Measurements from ENCODE around the gene OSBP2.
"Not testable (repeated sequence)": the region's sequence is repeated elsewhere in the genome, so short reads cannot be mapped to it uniquely, and the experiment has no call there.

Gene OSBP2

DNA sequence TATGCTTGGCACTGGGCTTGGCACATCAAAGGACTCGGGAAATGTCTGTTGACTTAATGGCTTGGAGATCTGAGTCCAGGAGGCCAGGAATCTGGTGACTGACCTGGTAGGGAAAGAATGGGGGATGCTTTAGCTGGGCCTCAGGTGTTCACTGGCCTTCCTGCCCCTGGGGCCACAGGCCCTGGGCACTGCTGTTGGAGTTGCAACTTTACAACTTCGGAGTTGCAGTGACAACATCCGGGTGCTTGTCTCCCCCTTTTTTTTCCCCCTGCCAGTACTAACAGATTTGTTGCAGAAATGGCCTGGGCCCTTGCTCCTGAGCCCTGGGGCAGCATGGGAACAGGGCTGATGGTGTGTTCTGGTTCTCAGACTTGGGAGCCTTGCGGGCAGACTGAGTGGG lies 23.8 kb downstream of the OSBP2 start:
- H3K36me3 Mint-ChIP-seq, result no peaks in the 10 kb centered on the region
- peaks cover 2% of the 10 kb centered on the region for H3K4me1 Mint-ChIP-seq
- H3K4me3 Mint-ChIP-seq, result no peak overlapping the region

DNA sequence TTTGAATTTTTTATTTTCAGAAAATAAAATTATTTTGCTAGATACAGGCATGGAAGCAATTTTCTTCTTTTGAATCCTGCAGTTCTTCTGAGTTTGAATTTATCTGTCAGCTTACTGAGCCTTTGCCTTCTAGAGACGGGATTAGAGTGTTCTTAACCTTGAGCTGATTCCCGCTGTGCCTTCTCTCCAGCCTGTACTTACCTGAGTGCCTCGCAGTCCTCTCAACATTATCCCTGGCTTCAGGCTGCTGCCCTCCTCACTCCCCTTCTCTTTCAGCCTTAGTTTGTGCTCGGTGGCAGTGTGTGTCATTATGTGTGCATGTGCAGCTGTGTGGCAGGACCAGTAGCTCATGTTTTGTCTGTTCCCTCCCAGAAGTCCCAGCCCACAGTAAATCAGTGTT lies 24.3 kb downstream of the OSBP2 start:
- no peak for ATAC-seq (ENCODE audit: low read depth)
- no peak for DNase-seq (ENCODE audit: low spot score in 2 of 2)
- H3K9me3 Mint-ChIP-seq, result no peaks in the 10 kb centered on the region
- H3K4me1 Mint-ChIP-seq, result peaks cover 2% of the 10 kb centered on the region
- H3K27me3 Mint-ChIP-seq, result peaks cover 2% of the 10 kb centered on the region
- H3K36me3 Mint-ChIP-seq, result no peaks in the 10 kb centered on the region
- H3K27ac Mint-ChIP-seq, result no peak overlapping the region
- H3K4me3 Mint-ChIP-seq, result no peak overlapping the region

More for the DNA sequence above, 23.8 kb downstream of the OSBP2 start:
- peaks cover 2% of the 10 kb centered on the region for H3K27me3 Mint-ChIP-seq
- ATAC-seq (ENCODE audit: low read depth), result no peak
- no peak overlapping the region for H3K27ac Mint-ChIP-seq
- DNase-seq (ENCODE audit: low spot score in 2 of 2), result no peak
- H3K9me3 Mint-ChIP-seq, result no peaks in the 10 kb centered on the region

DNA sequence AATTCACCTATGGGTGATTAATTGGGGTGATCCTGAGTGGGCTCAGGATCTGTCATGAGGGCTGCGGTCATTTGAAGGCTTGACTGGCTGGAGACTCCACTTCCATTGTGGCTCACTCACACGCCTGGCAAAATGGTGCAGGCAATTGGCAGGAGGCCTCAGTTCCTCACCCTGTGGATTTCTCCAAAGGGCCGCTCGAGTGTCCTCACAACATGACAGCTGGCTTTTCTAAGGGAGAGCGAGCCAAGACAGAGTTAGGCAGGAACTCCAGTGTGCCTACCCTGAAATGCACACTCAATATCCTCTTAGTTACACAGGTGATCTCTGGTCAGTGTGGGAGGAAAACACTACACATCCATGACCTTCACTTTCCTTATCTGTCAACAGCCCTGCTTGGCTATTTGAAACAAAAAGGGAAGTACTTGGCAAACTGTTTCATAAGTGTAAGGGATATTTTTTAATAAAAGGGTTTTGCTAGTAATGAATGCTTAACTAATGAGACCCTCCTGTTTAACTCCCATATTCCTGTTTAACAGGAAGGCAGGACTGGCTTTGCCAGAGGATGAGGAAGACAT lies 25.7 kb downstream of the OSBP2 start:
- H3K27ac Mint-ChIP-seq, result no peak overlapping the region
- H3K4me3 Mint-ChIP-seq, result no peak overlapping the region
- no peak for ATAC-seq (ENCODE audit: low read depth)

DNA sequence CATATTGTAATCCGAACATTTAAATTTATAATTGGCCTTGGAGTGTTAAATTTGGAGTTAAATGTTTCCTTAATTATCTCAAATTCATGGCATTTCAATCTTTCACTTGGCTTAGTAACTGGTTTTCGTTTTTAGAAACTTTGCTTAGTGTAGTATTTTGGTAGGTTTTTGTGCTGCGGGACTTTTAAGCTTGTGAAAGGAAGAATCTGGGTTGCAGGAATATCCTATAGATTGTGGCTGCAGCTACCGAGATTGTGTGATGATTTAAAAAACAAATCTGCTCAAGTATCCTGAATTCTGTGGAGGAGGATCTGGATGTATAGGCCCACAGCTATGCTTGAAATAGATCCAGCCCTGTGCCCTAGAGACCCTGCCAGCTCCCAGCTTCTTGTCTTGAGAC lies 27.1 kb downstream of the OSBP2 start:
- H3K9me3 Mint-ChIP-seq, result no peaks in the 10 kb centered on the region
- H3K27me3 Mint-ChIP-seq, result peaks cover 4% of the 10 kb centered on the region
- peaks cover 2% of the 10 kb centered on the region for H3K36me3 Mint-ChIP-seq
- no peak overlapping the region for H3K4me3 Mint-ChIP-seq
- no peak for DNase-seq (ENCODE audit: low spot score in 2 of 2)
- H3K4me1 Mint-ChIP-seq, result peaks cover 2% of the 10 kb centered on the region
- H3K27ac Mint-ChIP-seq, result no peak overlapping the region
- ATAC-seq (ENCODE audit: low read depth), result no peak

More for the DNA sequence above, 25.7 kb downstream of the OSBP2 start:
- H3K9me3 Mint-ChIP-seq, result no peaks in the 10 kb centered on the region
- no peak for DNase-seq (ENCODE audit: low spot score in 2 of 2)
- no peaks in the 10 kb centered on the region for H3K27me3 Mint-ChIP-seq
- H3K4me1 Mint-ChIP-seq, result peaks cover 2% of the 10 kb centered on the region
- H3K36me3 Mint-ChIP-seq, result no peaks in the 10 kb centered on the region

DNA sequence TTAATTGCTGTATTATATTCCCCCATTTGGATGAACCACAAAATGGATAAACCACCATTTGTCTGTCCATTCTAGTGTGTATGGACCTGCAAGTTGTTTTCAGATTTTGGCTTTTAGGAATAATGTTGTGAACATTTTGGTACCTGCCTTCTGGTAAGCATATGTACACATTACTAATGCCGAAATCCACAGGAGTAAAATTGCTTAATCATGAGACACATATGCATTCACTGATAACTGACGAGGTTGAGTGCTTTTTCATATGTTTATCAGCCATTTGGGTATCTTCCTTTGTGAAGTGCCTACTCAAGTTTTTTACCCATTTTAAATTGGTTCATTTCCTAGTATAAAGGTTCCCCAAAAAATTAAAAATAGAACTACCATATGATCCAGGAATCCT lies 34.2 kb downstream of the OSBP2 start:
- ATAC-seq (ENCODE audit: low read depth) (no peak), DNase-seq (ENCODE audit: low spot score in 2 of 2) (no peak)
- Mint-ChIP-seq H3K4me3 (no peak overlapping the region), H3K4me1 (peaks cover 5% of the 10 kb centered on the region), H3K27me3 (peaks cover 4% of the 10 kb centered on the region), H3K36me3 (peaks cover 2% of the 10 kb centered on the region), H3K9me3 (no peaks in the 10 kb centered on the region), H3K27ac (no peak overlapping the region)

DNA sequence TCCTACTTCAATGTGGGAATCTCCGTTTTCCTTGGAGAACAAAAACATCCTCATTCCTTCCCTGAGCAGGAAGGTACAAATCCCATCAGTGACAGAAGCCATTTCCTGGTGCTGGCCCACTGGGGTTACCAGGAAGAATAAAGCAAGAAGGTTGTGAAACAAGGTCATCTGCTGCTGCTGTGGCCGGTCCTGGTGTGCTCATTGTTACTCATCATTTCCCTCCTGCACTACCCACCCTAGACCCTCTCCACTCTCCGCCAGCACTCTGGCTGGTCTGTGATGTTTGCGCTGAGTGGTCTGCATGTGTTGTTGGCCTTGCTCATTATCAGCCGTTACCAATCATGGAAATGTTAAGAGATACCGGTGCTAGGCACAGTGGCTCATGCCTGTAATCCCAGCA lies 37.0 kb downstream of the OSBP2 start:
- Mint-ChIP-seq H3K27ac (no peak overlapping the region), H3K9me3 (peaks cover 1% of the 10 kb centered on the region), H3K27me3 (no peaks in the 10 kb centered on the region), H3K4me1 (peaks cover 5% of the 10 kb centered on the region), H3K36me3 (peaks cover 2% of the 10 kb centered on the region), H3K4me3 (no peak overlapping the region)
- no peak for ATAC-seq (ENCODE audit: low read depth)
- no peak for DNase-seq (ENCODE audit: low spot score in 2 of 2)

DNA sequence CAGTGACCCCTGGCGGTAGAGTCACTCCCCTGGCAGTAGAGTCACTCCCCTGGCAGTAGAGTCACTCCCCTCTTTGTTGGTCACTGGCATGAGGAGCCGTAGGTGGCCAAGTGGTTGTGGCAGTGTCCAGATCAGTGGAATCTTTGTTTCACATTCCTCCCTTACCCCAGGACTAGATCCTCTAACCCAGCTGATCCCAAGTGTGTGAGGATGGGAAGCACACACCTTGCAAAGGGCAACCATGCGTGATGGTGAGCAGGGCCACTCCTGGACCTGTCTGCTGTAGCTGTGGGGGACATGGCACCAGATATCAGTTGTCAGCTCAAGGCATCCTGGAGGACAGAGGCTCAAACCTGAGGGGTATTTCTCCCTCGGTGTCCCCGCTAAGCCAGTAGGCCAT lies 37.8 kb downstream of the OSBP2 start:
- peaks cover 5% of the 10 kb centered on the region for H3K4me1 Mint-ChIP-seq
- peaks cover 1% of the 10 kb centered on the region for H3K9me3 Mint-ChIP-seq
- no peaks in the 10 kb centered on the region for H3K27me3 Mint-ChIP-seq

DNA sequence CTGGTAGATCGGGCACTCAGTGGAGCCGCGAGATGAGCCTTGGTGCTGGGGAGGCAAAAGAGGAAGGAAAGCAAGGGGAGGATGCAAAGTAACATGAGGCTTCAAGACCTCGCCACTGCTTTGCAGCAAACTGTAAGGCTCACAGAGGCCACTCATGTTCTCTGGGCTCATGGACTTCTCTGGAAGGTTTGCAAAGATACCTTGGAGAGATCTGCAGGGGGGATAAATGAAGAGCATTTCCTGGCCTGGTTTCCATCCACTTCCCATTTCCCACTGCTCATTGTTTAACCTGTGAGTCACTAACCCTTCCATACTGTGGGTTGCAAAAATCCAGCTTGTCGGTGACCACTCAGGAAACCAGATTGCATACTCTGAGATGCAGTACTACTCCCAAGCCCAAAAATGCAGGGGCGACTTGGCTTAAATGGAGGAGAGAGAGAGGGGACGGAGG lies 38.5 kb downstream of the OSBP2 start:
- no peak overlapping the region for H3K27ac Mint-ChIP-seq
- H3K9me3 Mint-ChIP-seq, result peaks cover 1% of the 10 kb centered on the region
- H3K36me3 Mint-ChIP-seq, result peaks cover 2% of the 10 kb centered on the region
- no peak for ATAC-seq (ENCODE audit: low read depth)
- no peak overlapping the region for H3K4me3 Mint-ChIP-seq
- peaks cover 5% of the 10 kb centered on the region for H3K4me1 Mint-ChIP-seq
- peaks cover 1% of the 10 kb centered on the region for H3K27me3 Mint-ChIP-seq
- DNase-seq (ENCODE audit: low spot score in 2 of 2), result no peak

More for the DNA sequence above, 37.8 kb downstream of the OSBP2 start:
- DNase-seq (ENCODE audit: low spot score in 2 of 2) (no peak), ATAC-seq (ENCODE audit: low read depth) (no peak)
- peaks cover 2% of the 10 kb centered on the region for H3K36me3 Mint-ChIP-seq
- H3K27ac Mint-ChIP-seq, result no peak overlapping the region
- H3K4me3 Mint-ChIP-seq, result no peak overlapping the region

DNA sequence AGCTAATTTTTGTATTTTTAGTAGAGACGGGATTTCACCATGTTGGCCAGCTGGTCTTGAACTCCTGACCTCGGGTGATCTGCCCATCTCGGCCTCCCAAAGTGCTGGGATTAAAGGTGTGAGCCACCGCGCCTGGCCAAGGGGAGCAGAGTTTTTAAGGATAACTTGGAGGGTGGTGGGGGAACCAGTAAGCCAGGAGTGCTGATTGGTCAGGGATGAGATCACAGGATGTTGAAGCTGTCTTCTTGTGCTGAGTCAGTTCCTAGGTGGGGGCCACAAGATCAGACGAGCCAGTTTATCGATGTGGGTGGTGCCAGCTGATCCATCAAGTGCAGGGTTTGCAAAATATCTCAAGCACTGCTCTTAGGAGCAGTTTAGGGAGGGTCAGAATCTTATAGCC lies 45.3 kb downstream of the OSBP2 start:
- not testable (repeated sequence) for H3K36me3 Mint-ChIP-seq; H3K4me3 Mint-ChIP-seq; DNase-seq (ENCODE audit: low spot score in 2 of 2); H3K27me3 Mint-ChIP-seq; H3K27ac Mint-ChIP-seq; ATAC-seq (ENCODE audit: low read depth); H3K9me3 Mint-ChIP-seq
- peaks cover 10% of the 10 kb centered on the region for H3K4me1 Mint-ChIP-seq

DNA sequence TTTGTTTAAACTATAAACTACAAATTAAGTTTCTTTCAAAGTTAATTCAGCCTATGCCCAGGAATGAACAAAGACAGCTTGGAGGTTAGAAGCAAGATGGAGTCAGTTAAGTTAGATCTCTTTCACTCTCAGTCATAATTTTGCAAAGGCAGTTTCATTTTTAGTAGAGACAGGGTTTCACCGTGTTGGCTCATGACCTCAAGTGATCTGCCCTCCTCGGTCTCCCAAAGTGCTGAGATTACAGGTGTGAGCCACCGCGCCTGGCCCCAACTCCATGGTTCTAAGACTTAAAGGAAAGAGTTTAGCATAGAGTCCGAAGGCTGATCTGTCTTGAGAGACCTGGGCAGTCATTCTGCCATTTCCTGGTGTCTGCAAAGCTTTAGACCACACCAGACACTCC lies 45.8 kb downstream of the OSBP2 start:
- H3K4me1 Mint-ChIP-seq, result peaks cover 10% of the 10 kb centered on the region
- not testable (repeated sequence) for H3K9me3 Mint-ChIP-seq; ATAC-seq (ENCODE audit: low read depth); H3K36me3 Mint-ChIP-seq; H3K27ac Mint-ChIP-seq; DNase-seq (ENCODE audit: low spot score in 2 of 2); H3K4me3 Mint-ChIP-seq; H3K27me3 Mint-ChIP-seq

DNA sequence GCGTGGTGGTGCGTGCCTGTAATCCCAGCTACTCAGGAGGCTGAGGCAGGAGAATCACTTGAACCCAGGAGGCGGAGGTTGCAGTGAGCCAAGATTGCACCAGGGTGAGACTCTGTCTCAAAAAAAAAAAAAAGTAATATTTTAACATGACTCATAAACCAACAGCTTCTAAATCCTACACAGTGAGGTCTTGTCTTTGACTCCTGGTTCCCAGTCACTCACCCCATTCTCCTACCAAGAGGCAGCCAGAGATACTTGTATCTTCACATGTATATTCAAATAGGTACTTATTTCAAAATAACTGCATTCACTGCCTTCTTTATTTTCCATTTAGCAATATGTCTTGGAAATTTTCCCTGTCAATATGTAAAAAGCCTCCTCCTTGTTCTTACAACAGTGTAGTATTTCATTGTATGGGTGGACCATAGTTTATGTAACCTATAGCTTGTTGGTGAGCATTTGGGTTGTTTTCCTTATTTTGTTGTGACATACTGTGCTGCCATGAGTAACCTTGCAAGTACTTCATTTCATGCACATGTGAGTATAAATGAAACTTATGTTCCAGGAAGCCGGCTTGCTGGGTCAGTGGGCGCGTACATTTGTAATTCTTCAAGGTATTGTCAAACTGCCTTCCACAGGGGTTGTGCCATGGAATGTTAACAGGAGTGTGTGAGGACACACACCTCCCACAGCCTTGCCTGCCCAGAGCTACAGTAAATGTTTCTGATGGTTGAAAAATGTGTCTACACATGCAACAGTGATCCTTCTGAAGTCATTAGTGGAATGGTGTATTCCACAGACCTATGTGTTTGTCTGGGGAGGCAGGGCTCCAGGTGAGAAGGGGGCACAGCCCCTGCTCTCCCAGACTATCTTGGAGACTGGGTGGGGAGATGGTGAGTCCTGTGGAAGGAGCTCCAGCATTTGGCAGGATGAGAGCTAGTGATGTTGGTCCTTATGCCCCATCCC lies 47.9 kb downstream of the OSBP2 start:
- no peak overlapping the region for H3K4me3 Mint-ChIP-seq

DNA sequence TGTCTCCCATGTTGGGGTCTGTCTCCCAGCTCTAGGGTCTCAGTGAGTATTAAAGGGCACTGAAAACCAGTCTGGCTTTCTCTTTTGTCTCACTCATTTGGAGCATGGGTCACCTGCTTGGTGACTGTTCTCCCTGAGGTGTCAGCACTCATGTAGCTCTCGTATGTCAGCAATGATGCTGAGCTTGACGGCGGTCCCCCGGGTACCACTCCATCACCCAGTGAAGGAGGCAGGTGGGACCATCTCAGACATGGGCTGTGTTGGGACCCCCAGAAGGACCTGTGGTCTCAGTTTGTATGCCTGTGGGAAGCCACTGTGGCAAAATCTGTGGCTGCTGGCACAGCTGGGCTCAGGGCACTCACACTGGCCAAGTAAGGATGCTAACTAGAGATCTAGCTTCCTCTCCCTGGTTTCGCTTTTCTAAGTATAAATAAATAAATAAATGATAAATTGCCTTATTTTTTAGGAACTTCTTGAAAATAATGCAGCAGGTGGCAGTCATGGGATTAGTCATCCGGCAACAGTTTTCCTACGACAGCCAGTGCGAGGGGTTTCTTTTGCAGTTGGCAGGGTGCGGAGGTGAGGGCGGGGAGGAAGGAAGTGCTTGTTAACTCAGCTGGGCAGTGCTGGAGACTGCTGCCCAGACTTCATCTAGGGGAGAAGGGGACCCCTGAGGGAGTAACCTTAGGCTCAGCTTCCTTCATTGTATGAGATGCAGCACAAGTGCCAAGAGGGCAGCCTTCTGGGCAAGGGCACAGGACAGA lies 48.8 kb downstream of the OSBP2 start:
- peak overlapping the region; percentile 39 for H3K4me3 Mint-ChIP-seq
- H3K9me3 Mint-ChIP-seq, result no peaks in the 10 kb centered on the region
- DNase-seq (ENCODE audit: low spot score in 2 of 2) (no peak), ATAC-seq (ENCODE audit: low read depth) (peak; percentile 31)
- H3K27ac Mint-ChIP-seq, result no peak overlapping the region
- H3K36me3 Mint-ChIP-seq, result no peaks in the 10 kb centered on the region
- peaks cover 15% of the 10 kb centered on the region for H3K4me1 Mint-ChIP-seq
- H3K27me3 Mint-ChIP-seq, result peaks cover 8% of the 10 kb centered on the region

More for the DNA sequence above, 47.9 kb downstream of the OSBP2 start:
- Mint-ChIP-seq H3K36me3 (no peaks in the 10 kb centered on the region), H3K9me3 (no peaks in the 10 kb centered on the region), H3K27ac (no peak overlapping the region), H3K4me1 (peaks cover 15% of the 10 kb centered on the region), H3K27me3 (peaks cover 9% of the 10 kb centered on the region)
- ATAC-seq (ENCODE audit: low read depth), result no peak
- no peak for DNase-seq (ENCODE audit: low spot score in 2 of 2)

DNA sequence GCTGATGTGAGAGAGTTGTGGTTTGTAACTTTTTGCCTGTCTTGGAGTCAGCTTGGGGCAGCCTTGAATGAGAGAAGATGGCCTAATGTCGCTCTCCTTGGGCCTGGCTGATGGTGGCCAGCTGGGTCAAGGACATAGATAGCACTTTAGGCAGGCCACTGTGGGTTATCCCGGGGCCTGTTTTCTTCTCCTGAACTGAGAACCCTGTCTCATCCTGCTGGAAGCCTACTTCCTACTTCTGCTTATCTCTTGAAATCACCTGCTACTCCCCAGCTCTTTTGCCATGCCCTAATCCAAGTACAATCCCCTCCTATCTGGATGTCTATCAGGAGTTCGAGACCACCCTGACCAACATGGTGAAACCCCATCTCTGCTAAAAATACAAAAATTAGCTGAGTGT lies 49.5 kb downstream of the OSBP2 start:
- DNase-seq (ENCODE audit: low spot score in 2 of 2), result no peak

DNA sequence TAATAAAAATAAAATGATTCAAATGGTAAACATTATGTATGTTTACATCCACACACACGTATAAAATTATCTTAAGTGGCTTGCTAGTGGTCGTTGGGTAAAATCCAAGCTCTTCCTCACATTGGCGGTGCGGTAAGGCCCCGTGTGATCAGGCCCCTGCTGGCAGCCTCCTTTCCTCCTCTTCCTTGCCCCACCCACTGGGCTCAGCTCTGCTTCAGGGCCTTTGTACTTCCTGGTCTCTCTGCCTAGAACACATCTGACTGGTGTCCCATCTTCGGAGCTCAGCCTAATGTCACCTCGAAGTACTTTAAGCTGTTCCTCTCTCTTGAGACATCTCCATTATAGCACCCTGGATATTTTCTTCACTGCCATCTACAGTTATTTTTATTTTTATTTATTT lies 52.8 kb downstream of the OSBP2 start:
- H3K36me3 Mint-ChIP-seq, result no peaks in the 10 kb centered on the region
- ATAC-seq (ENCODE audit: low read depth), result no peak
- DNase-seq (ENCODE audit: low spot score in 2 of 2), result no peak
- H3K4me1 Mint-ChIP-seq, result peaks cover 13% of the 10 kb centered on the region
- no peak overlapping the region for H3K27ac Mint-ChIP-seq
- H3K4me3 Mint-ChIP-seq, result no peak overlapping the region
- peaks cover under 1% of the 10 kb centered on the region for H3K27me3 Mint-ChIP-seq
- no peaks in the 10 kb centered on the region for H3K9me3 Mint-ChIP-seq

More for the DNA sequence above, 49.5 kb downstream of the OSBP2 start:
- Mint-ChIP-seq H3K27ac (no peak overlapping the region), H3K36me3 (no peaks in the 10 kb centered on the region), H3K4me1 (peaks cover 15% of the 10 kb centered on the region), H3K27me3 (peaks cover 8% of the 10 kb centered on the region), H3K4me3 (no peak overlapping the region), H3K9me3 (no peaks in the 10 kb centered on the region)
- ATAC-seq (ENCODE audit: low read depth), result no peak
